ENCODE results near the gene ECT2L. TPM values are rescaled to one million over a fixed set of nuclear protein-coding genes. Genes with fewer than 3 reads are reported as not detected.

ECT2L gene
- total RNA-seq, 1 donor from 2014 or later: 2.7 TPM

- Mint-ChIP-seq H3K27ac (ENCODE audit: unreplicated experiment) (no peak overlapping the region), H3K27me3 (ENCODE audit: unreplicated experiment) (peaks cover 1% of the 10 kb centered on the region)
Observed at GRCh38 chr6:138882369-138883017, 86.6 kb downstream of the ECT2L start.

GRCh38 chr6:138885156-138885819 lies 89.4 kb downstream of the ECT2L start:
- Mint-ChIP-seq H3K27ac (ENCODE audit: unreplicated experiment) (no peak overlapping the region), H3K27me3 (ENCODE audit: unreplicated experiment) (peaks cover 1% of the 10 kb centered on the region), H3K4me3 (ENCODE audit: unreplicated experiment) (no peak overlapping the region), H3K4me1 (ENCODE audit: low read depth, unreplicated experiment) (no peaks in the 10 kb centered on the region), H3K9me3 (ENCODE audit: unreplicated experiment) (no peaks in the 10 kb centered on the region), H3K36me3 (ENCODE audit: unreplicated experiment) (no peaks in the 10 kb centered on the region)
- no peak for DNase-seq
- TF ChIP-seq CTCF (IDR thresholded peaks at IDR 0.05; ENCODE audit: partially characterized antibody, unreplicated experiment): no peak

More at GRCh38 chr6:138882369-138883017, 86.6 kb downstream of the ECT2L start:
- TF ChIP-seq CTCF (IDR thresholded peaks at IDR 0.05; ENCODE audit: partially characterized antibody, unreplicated experiment): no peak
- no peaks in the 10 kb centered on the region for H3K9me3 Mint-ChIP-seq (ENCODE audit: unreplicated experiment)
- H3K4me3 Mint-ChIP-seq (ENCODE audit: unreplicated experiment): no peak overlapping the region
- H3K4me1 Mint-ChIP-seq (ENCODE audit: low read depth, unreplicated experiment): peaks cover 6% of the 10 kb centered on the region
- no peak for DNase-seq
- no peaks in the 10 kb centered on the region for H3K36me3 Mint-ChIP-seq (ENCODE audit: unreplicated experiment)

- Mint-ChIP-seq H3K27ac (ENCODE audit: unreplicated experiment) (no peak overlapping the region), H3K9me3 (ENCODE audit: unreplicated experiment) (peaks cover 1% of the 10 kb centered on the region), H3K36me3 (ENCODE audit: unreplicated experiment) (no peaks in the 10 kb centered on the region), H3K27me3 (ENCODE audit: unreplicated experiment) (no peaks in the 10 kb centered on the region), H3K4me3 (ENCODE audit: unreplicated experiment) (no peak overlapping the region), H3K4me1 (ENCODE audit: low read depth, unreplicated experiment) (no peaks in the 10 kb centered on the region)
- DNase-seq: no peak
- TF ChIP-seq CTCF (IDR thresholded peaks at IDR 0.05; ENCODE audit: partially characterized antibody, unreplicated experiment): no peak
Observed at GRCh38 chr6:138891255-138891986, 95.5 kb downstream of the ECT2L start.

- Mint-ChIP-seq H3K4me3 (ENCODE audit: unreplicated experiment) (no peak overlapping the region), H3K27ac (ENCODE audit: unreplicated experiment) (no peak overlapping the region), H3K4me1 (ENCODE audit: low read depth, unreplicated experiment) (no peaks in the 10 kb centered on the region), H3K27me3 (ENCODE audit: unreplicated experiment) (peaks cover 1% of the 10 kb centered on the region), H3K9me3 (ENCODE audit: unreplicated experiment) (peaks cover 1% of the 10 kb centered on the region), H3K36me3 (ENCODE audit: unreplicated experiment) (no peaks in the 10 kb centered on the region)
- no peak for TF ChIP-seq CTCF (IDR thresholded peaks at IDR 0.05; ENCODE audit: partially characterized antibody, unreplicated experiment)
- DNase-seq: no peak
Observed at GRCh38 chr6:138896104-138896756, 100.3 kb downstream of the ECT2L start.

All from glutamatergic neuron (in vitro differentiated cells).